ENCODE data around the gene P2RX6. TPM values are rescaled to one million over a fixed set of nuclear protein-coding genes. Genes with fewer than 3 reads are reported as not detected.

P2RX6 gene
- total RNA-seq, 6 donors from 2014 or later = 0.39 to 22.0 (median 0.65) TPM

DNA sequence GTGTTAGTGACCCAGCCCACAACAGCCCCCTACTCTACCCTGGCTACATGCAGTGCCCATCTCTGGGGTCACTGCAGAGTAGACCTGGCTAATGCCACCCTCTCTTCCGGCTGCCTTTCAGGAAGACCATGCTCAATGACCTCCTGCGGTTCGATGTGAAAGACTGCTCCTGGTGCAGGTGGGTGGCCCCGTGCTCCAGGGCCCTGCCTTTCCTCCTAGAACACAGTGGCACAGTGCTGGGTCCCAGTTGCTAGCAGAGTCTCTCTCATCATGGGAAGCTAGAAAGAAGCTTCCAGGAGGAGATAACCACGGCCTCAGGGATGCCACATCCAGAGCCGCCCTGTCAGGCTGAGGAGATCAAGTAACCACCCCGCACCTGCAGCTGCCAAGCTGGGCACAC is 29.2 kb upstream of the P2RX6 start:
- H3K36me3 ChIP-seq = peaks cover 3 to 43% (median 22%) of the 10 kb centered on the region in 4 donors
- no peak for ATAC-seq (ENCODE audit: low FRiP score in 2 of 2)
- H3K27me3 ChIP-seq = no peaks in the 10 kb centered on the region
- H3K4me3 ChIP-seq = no peak overlapping the region
- peaks cover 14 to 25% (median 21%) of the 10 kb centered on the region in 4 donors for H3K4me1 ChIP-seq
- no peak overlapping the region for H3K27ac ChIP-seq
- TF ChIP-seq EP300 (IDR thresholded peaks at IDR 0.05) (no peak), POLR2AphosphoS5 (IDR thresholded peaks at IDR 0.05) (no peak), POLR2A (IDR thresholded peaks at IDR 0.05) (no peak), CTCF (IDR thresholded peaks at IDR 0.05) (no peak)
- WGBS, 2 donors = 96 to 97% methylated on average over 3 to 7 of the region's 7 CpGs
- peak in 1 of 2 donors; percentile 30 for DNase-seq
- H3K9me3 ChIP-seq = no peaks in the 10 kb centered on the region

- Histone ChIP-seq H3K27ac (no peak overlapping the region), H3K27me3 (no peaks in the 10 kb centered on the region), H3K4me3 (no peak overlapping the region), H3K9me3 (no peaks in the 10 kb centered on the region), H3K4me1 (peaks cover 9 to 19% (median 15%) of the 10 kb centered on the region in 4 donors), H3K36me3 (peaks cover 3 to 49% (median 27%) of the 10 kb centered on the region in 4 donors)
- 94 to 96% methylated on average over 1 of the region's 1 CpG for WGBS, 2 donors
- DNase-seq (no peak), ATAC-seq (ENCODE audit: low FRiP score in 2 of 2) (no peak)
- no peak for TF ChIP-seq POLR2AphosphoS5 (IDR thresholded peaks at IDR 0.05)
- TF ChIP-seq EP300 (IDR thresholded peaks at IDR 0.05) = no peak
- no peak for TF ChIP-seq POLR2A (IDR thresholded peaks at IDR 0.05)
- TF ChIP-seq CTCF (IDR thresholded peaks at IDR 0.05) = no peak
Observed at GRCh38 chr22:20986365-20986764, 28.6 kb upstream of the P2RX6 start.

DNA sequence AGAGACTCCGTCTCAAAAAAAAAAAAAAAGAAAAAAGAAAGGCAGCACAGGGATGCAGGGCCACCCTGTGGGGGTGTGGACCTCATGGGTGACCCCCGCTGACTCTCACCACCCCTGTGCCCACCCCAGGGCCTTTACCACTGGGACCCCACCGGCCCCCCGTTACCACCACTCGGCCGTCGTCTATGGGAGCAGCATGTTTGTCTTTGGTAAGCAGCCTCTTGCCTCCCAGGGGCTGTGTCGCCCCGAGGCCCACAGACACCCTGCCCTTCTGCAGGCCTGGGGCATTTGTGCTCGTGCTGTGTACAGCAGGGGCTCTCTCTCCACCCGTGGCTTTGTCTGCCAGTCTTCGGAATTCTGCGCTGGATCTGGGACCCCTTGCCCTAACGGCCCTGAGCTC is 27.6 kb upstream of the P2RX6 start:
- H3K36me3 ChIP-seq = peaks cover 6 to 60% (median 37%) of the 10 kb centered on the region in 4 donors
- no peaks in the 10 kb centered on the region for H3K27me3 ChIP-seq
- H3K4me3 ChIP-seq = no peak overlapping the region
- no peak overlapping the region for H3K27ac ChIP-seq
- no peak for TF ChIP-seq CTCF (IDR thresholded peaks at IDR 0.05)
- no peak for TF ChIP-seq POLR2AphosphoS5 (IDR thresholded peaks at IDR 0.05)
- TF ChIP-seq EP300 (IDR thresholded peaks at IDR 0.05) = no peak
- TF ChIP-seq POLR2A (IDR thresholded peaks at IDR 0.05) = no peak
- DNase-seq (peak in 1 of 2 donors; percentile 61), ATAC-seq (ENCODE audit: low FRiP score in 2 of 2) (no peak)
- H3K4me1 ChIP-seq = peaks cover 7 to 14% (median 12%) of the 10 kb centered on the region in 4 donors
- no peaks in the 10 kb centered on the region for H3K9me3 ChIP-seq
- WGBS, 2 donors = 92 to 94% methylated on average over 13 to 14 of the region's 14 CpGs

- no peak for TF ChIP-seq CTCF (IDR thresholded peaks at IDR 0.05)
- TF ChIP-seq POLR2AphosphoS5 (IDR thresholded peaks at IDR 0.05) = no peak
- TF ChIP-seq EP300 (IDR thresholded peaks at IDR 0.05) = no peak
- TF ChIP-seq POLR2A (IDR thresholded peaks at IDR 0.05) = no peak
- ATAC-seq (ENCODE audit: low FRiP score in 2 of 2) (no peak), DNase-seq (peak in 1 of 2 donors; percentile 58)
- Histone ChIP-seq H3K36me3 (peaks cover 7 to 73% (median 48%) of the 10 kb centered on the region in 4 donors), H3K9me3 (no peaks in the 10 kb centered on the region), H3K27ac (no peak overlapping the region), H3K4me3 (no peak overlapping the region), H3K27me3 (no peaks in the 10 kb centered on the region), H3K4me1 (peaks cover 0 to under 1% (median 0%) of the 10 kb centered on the region in 4 donors)
- WGBS, 2 donors = 80 to 95% methylated on average over 9 to 16 of the region's 16 CpGs
Observed at GRCh38 chr22:20988573-20989322, 26.2 kb upstream of the P2RX6 start.
